Measurements from ENCODE around the gene NSD2.
"Not testable (repeated sequence)": the region's sequence is repeated elsewhere in the genome, so short reads cannot be mapped to it uniquely, and the experiment has no call there.

The NSD2 gene

GRCh38 chr4:1870578-1871443 is at the start of gene NSD2:
NSD2 (plus strand) TSS chr4:1871393; CDS start chr4:1900655, 29,262 bp downstream.
- peak; percentile 65 to 97 (median 78) for DNase-seq

- DNase-seq: no peak
These were observed 49.3 kb upstream of the NSD2 start for GRCh38 chr4:1821679-1822567.

DNA sequence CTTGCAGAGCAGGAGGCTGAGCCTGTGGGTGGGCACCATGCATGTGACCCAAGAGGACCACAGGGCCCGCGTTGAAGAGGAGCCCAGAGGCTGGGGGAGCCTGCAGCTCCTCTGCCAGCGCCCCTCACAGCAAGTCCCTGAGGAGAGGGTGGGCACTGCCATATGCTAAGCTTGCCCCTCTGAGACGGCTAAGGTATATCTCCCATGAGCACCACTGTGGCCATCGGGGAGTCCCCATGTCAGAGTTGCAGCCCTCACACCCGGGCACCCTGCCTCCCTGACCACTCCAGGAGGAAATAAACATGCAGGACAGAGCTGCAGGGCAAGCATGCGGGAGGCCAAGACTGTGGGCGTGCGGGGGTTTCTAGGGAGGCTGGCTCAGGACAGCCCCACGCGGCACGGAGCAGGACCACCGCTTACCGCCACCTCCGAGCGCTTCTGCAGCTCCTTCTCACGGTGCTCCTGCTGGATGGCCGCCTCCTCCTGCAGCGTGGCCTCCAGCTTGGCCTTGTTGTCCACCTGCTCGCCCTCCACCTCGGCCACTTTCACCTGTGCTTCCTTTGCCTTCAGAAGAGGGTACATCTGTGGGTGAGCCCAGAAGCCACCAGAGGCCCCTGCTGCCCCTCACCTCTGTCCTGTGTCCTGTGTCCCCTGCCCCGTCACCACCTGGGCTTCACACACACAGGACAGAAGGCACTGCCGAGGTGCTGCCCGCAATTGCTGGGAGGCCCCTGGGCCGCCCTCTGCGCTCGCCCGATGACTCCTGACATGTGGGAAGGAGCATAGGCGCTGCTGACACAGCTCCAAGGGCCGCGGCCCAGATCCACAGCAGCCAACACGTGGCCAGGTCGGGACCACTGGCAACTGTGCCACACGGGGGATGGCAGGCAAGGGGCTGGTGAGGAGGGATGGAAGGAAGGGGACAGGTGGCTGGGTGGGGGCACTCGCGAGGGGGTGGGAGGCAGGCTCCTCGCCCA is 48.3 kb upstream of the NSD2 start:
- no peak for DNase-seq

DNA sequence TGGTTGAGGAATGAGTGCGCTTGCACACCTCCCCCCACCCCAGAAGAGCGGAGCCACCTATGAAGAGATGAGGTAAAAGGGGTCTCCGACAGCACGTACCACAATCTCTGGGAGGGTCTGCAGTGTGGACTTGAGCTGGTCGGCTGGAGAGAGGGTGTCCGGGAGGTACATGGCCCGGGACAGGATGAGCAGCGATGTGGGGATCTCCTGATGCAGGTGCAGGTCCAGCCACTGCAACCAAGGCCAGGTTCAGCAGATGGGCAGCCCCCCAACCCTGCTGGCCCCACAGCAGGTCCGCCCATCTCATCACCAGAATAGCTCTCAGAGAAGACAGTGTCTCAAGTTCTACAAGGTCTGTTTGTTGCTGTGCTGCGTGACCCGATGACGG is 47.7 kb upstream of the NSD2 start:
- DNase-seq: no peak

DNA sequence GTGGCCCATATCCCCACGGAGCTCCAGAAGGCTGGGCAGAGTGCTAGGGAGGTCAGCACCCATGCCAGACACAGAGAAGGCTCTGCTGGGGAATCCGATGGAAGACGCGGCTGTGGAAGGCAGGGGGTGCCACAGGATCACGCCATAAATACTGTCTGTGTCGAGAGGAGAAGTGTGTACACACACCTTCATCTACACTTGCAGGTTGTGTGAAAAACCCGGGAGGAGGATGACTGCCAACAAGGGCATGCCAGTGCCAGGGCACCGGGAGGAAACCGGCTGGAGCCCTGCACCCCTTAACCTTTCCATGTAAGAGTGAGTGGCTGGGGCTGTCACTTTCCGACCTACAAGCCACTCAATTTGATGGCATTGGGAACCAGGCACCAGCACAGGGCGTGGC is 46.4 kb upstream of the NSD2 start:
- DNase-seq: no peak

GRCh38 chr4:1825326-1825725 is 45.9 kb upstream of the NSD2 start:
- DNase-seq: no peak

- no peak for DNase-seq
These were observed 44.5 kb upstream of the NSD2 start for GRCh38 chr4:1826531-1827350.

DNA sequence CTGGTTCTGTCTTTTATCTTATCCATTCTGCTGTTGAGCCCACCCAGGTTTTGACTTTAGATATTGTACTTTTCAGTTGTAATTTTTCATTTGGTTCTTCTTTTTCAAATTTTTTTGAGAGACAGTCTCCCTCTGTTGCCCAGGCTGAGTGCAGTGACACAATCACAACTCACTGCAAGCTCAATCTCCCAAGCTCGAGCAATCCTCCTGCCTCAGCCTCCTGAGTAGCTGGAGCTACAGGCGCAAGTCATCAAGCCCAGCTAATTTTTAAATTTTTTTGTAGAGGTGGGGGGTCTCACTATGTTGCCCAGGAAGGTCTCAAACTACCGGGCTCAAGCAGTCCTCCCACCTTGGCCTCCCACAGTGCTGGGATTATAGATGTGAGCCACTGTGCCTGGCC is 41.0 kb upstream of the NSD2 start:
- no peak for DNase-seq

GRCh38 chr4:1830642-1831228 is 40.5 kb upstream of the NSD2 start:
- DNase-seq: no peak

DNA sequence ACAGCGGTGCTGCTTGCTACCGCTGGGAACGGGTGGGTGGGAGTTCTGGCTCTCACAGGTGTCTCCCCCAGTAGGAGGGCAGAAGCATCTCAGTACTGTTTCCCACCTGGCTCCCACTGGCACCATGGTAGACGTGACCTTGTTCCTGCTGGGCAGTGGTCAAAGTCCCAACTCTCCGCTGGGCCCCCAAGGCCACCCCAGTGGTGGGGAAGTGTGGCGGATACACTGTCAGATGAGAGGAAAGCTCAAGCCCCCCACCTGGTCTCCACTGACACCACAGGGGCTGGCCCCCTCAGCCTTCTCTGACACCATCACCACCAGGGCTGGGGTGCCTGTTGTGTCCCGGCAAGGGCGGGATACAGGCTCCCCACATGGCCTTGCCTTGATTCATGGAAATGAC is 39.9 kb upstream of the NSD2 start:
- DNase-seq: no peak

GRCh38 chr4:1832690-1833089 is 38.5 kb upstream of the NSD2 start:
- no peak for DNase-seq

DNA sequence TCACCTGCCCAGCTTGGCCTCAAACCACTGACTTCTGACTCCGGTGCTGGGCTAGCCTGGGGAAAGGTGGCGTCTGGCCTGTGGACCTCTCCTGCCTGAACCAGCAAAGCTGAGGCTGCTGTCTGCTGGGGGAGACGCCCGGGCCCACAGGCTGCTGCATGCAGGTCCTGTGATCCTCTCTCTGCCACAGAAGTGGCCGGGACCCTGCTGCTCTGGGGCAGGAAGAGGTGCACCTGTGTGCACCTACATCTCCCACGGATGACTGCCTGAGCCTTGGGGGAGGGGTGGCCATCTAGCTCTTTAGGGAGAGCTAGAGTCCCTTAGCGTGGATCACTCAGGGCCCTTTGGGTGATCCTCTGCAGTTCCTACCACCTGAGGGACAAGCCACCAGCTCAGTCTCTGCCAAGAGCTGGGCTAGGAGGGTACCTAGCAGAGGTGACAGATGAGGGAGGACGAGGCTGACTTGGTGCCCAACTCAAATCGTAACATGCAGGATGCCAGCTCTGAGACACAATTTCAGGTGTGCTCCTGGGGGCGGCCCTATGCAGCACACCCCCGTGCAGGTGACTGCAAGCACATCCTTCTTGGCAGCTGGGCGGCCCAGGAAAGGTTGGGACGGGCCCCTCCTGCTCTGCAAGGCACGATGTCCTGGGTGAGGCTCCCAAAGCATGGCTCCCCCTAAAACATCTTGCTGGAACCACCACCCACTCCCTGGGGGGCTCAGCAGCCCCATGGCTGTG is 37.7 kb upstream of the NSD2 start:
- no peak for DNase-seq

- DNase-seq: no peak
These were observed 37.0 kb upstream of the NSD2 start for GRCh38 chr4:1834047-1834775.

DNA sequence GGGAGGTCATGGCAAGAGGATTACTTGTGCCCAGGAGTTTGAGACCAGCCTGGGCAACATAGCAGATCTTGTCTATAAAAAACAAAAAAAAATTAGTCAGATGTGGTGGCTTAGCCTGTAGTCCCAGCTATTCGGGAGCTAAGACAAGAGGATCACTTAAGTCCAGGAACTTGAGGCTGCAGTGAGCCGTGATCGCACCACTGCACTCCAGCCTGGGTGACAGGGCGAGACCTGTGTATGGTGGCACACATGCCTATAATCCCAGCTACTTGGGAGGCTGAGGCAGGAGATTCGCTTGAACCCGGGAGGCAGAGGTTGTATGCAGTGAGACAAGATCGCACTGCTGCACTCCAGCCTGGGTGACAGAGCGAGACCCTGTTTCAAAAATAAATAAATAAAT is 35.4 kb upstream of the NSD2 start:
- not testable (repeated sequence) for DNase-seq

DNA sequence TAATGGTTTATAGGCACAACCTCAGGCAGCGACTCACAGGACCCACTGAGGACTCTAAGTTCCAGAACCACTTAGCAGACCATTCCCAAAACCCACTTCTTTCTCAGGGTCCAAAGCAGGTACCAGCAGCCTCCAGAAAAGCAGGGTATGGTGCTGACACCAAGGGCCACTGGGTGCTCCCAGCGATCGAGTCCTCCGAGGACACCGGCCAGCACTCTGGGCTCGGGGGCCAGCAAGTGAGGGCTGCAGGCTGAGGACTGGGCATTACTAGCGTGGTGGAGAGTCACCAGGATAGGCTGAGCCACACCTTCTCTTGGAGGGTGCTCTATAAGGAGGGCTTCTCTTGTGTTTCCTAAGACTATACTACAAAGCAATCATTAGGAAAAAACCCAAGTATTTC is 34.5 kb upstream of the NSD2 start:
- no peak for DNase-seq

GRCh38 chr4:1837069-1837468 is 34.1 kb upstream of the NSD2 start:
- no peak for DNase-seq

- DNase-seq: no peak
These were observed 31.9 kb upstream of the NSD2 start for GRCh38 chr4:1839282-1839681.

DNA sequence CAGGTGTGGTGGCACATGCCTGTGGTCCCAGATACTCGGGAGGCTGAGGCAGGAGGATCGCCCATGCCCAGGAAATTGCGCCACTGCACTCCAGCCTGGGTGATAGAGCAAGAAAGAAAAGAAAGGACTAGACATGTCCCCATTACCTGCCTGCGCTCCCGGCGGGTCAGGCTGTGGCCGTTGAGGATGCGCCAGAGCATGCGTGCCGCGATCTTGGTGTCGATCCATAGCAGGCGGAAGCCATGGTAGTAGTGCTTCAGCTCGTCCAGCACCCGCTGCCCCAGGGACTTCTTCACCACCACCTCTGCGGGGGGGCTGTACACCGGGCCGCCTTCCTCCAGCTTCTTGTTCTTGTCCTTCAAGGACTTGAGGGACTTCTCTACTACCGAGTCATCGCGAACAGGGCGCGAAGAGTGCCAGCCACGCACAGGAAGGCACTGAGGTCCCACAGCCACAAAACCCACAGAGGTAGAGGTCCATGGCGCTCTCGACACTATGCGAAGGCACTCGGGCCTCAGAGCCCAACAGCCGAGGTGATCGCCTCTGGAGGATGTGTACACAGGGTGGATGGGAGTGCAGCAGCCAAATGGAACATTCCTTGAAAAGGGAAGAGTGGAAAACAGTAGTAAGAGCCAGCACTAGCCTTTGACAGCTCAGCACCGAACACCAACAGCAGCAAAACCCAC is 29.8 kb upstream of the NSD2 start:
- no peak for DNase-seq

- no peak for DNase-seq
These were observed 29.3 kb upstream of the NSD2 start for GRCh38 chr4:1841887-1842210.

All from activated naive CD4-positive, alpha-beta T cell (primary cell).